SK-N-SH treated with all-trans-retinoic acid at 6 μM for 48 hours (cell line): ENCODE results near the gene HDAC4.

ENCODE experiments used
- CSDC2 ChIP-seq: fragments of 250-450 bp; sonication (Bioruptor Pico); IDR thresholded peaks from 2 replicates; pipeline ENCODE4 v1.5.0; 2020; ENCODE audit warnings: mild to moderate bottlenecking, moderate library complexity
- OSR1 ChIP-seq: fragments of 250-450 bp; sonication (Bioruptor Pico); IDR thresholded peaks from 2 replicates; pipeline ENCODE4 v1.8.0; 2022; ENCODE audit warnings: moderate library complexity, mild to moderate bottlenecking, inconsistent platforms
- RARB ChIP-seq: fragments of 250-450 bp; sonication (Bioruptor Pico); IDR thresholded peaks from 2 replicates; pipeline ENCODE4 v1.8.0; 2021; ENCODE audit warnings: mild to moderate bottlenecking, moderate library complexity
- ZNF565 ChIP-seq: fragments of 450-650 bp; formaldehyde crosslinking; conservative IDR thresholded peaks from 2 replicates; pipeline ENCODE4 v1.5.0; 2020; ENCODE audit warnings: low read depth, mild to moderate bottlenecking, moderate library complexity
- TF ChIP-seq, protein P1 (sequence below): fragments of 250-450 bp; sonication (Bioruptor Pico); IDR thresholded peaks from 2 replicates; pipeline ENCODE4 v1.8.0; 2020; ENCODE audit warnings: mild to moderate bottlenecking, moderate library complexity, borderline replicate concordance
- TF ChIP-seq, protein P2 (sequence below): fragments of 250-450 bp; sonication (Bioruptor Pico); IDR thresholded peaks from 2 replicates; pipeline ENCODE4 v1.8.0; 2021; ENCODE audit warnings: low read depth, mild to moderate bottlenecking, moderate library complexity, borderline replicate concordance

DNA sequence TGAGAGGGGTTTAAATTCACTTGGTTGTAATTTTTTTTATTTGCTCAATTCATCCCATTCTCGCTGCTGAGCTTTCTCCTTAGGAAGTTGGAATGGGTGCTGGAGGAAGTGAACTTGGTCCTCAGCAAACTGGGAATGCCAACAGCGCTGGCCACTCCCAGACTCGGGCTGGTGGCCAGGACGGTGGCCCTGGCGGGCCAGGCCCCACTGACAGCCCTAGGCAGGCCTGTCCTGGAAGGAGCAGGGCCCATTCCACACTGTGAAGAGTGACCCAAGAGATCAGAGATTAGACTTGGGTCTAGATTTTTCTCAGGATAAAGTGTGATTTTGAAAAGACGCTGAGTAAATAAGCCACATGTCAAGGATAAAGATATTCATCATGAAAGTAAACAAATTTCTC is 132.7 kb downstream of the HDAC4 start:
- no peak for TF ChIP-seq RARB
- TF ChIP-seq, protein P1, sequence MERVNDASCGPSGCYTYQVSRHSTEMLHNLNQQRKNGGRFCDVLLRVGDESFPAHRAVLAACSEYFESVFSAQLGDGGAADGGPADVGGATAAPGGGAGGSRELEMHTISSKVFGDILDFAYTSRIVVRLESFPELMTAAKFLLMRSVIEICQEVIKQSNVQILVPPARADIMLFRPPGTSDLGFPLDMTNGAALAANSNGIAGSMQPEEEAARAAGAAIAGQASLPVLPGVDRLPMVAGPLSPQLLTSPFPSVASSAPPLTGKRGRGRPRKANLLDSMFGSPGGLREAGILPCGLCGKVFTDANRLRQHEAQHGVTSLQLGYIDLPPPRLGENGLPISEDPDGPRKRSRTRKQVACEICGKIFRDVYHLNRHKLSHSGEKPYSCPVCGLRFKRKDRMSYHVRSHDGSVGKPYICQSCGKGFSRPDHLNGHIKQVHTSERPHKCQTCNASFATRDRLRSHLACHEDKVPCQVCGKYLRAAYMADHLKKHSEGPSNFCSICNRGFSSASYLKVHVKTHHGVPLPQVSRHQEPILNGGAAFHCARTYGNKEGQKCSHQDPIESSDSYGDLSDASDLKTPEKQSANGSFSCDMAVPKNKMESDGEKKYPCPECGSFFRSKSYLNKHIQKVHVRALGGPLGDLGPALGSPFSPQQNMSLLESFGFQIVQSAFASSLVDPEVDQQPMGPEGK (CRISPR knock-in tag), result no peak
- TF ChIP-seq, protein P2, sequence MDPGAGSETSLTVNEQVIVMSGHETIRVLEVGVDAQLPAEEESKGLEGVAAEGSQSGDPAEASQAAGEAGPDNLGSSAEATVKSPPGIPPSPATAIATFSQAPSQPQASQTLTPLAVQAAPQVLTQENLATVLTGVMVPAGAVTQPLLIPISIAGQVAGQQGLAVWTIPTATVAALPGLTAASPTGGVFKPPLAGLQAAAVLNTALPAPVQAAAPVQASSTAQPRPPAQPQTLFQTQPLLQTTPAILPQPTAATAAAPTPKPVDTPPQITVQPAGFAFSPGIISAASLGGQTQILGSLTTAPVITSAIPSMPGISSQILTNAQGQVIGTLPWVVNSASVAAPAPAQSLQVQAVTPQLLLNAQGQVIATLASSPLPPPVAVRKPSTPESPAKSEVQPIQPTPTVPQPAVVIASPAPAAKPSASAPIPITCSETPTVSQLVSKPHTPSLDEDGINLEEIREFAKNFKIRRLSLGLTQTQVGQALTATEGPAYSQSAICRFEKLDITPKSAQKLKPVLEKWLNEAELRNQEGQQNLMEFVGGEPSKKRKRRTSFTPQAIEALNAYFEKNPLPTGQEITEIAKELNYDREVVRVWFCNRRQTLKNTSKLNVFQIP (CRISPR knock-in tag), result no peak
- no peak for TF ChIP-seq CSDC2
- no peak for TF ChIP-seq OSR1 (CRISPR knock-in tag)
- TF ChIP-seq ZNF565 (CRISPR knock-in tag), result no peak
